ENCODE measurements around the gene ATP11B.

Gene ATP11B

GRCh38 chr3:182879031-182879611 is 85.8 kb downstream of the ATP11B start:
- no peak for DNase-seq
- in situ Hi-C loops (cut with HindIII; ENCODE audit: low pct_ligation_motif_present, low sequenced_read_pairs): no loop called here
- no peak overlapping the region for H3K4me3 ChIP-seq (ENCODE audit: low read depth, low read length)
- H3K27me3 ChIP-seq (replicated peaks): no peaks in the 10 kb centered on the region
- no peak overlapping the region for H3K27ac ChIP-seq
- H3K36me3 ChIP-seq (replicated peaks): peaks cover 13% of the 10 kb centered on the region
- TF ChIP-seq, protein P1, sequence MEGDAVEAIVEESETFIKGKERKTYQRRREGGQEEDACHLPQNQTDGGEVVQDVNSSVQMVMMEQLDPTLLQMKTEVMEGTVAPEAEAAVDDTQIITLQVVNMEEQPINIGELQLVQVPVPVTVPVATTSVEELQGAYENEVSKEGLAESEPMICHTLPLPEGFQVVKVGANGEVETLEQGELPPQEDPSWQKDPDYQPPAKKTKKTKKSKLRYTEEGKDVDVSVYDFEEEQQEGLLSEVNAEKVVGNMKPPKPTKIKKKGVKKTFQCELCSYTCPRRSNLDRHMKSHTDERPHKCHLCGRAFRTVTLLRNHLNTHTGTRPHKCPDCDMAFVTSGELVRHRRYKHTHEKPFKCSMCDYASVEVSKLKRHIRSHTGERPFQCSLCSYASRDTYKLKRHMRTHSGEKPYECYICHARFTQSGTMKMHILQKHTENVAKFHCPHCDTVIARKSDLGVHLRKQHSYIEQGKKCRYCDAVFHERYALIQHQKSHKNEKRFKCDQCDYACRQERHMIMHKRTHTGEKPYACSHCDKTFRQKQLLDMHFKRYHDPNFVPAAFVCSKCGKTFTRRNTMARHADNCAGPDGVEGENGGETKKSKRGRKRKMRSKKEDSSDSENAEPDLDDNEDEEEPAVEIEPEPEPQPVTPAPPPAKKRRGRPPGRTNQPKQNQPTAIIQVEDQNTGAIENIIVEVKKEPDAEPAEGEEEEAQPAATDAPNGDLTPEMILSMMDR (IDR thresholded peaks at IDR 0.05; ENCODE audit: low read depth, low read length, missing control alignments): no peak

DNA sequence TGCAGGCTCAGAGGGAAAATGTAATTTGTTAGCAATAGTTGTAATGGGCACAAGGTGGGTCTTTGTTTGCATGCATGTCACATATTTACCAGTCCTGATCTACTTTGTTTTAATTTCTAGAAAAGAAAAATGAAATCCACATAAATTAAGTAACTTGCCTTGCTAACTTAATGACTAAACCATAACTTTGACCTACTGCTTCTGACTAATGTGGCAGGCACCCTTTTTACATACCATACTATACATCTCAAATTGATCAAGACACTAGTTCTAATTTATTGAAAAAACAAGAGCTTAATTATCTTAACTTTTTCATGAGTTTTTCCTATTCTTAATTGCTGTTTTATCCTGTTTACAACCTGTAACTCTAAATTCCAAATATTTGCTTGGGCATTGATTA is 93.2 kb downstream of the ATP11B start:
- no peaks in the 10 kb centered on the region for H3K27me3 ChIP-seq (replicated peaks)
- DNase-seq: no peak
- H3K36me3 ChIP-seq (replicated peaks): peaks cover 14% of the 10 kb centered on the region
- TF ChIP-seq, protein P1 (IDR thresholded peaks at IDR 0.05; ENCODE audit: low read depth, low read length, missing control alignments): no peak
- in situ Hi-C loops (cut with HindIII; ENCODE audit: low pct_ligation_motif_present, low sequenced_read_pairs): no loop called here
- H3K27ac ChIP-seq: no peak overlapping the region
- no peak overlapping the region for H3K4me3 ChIP-seq (ENCODE audit: low read depth, low read length)

- Histone ChIP-seq H3K27me3 (replicated peaks) (no peaks in the 10 kb centered on the region), H3K36me3 (replicated peaks) (peaks cover 11% of the 10 kb centered on the region), H3K27ac (no peak overlapping the region), H3K4me3 (ENCODE audit: low read depth, low read length) (no peak overlapping the region)
- in situ Hi-C loops (cut with HindIII; ENCODE audit: low pct_ligation_motif_present, low sequenced_read_pairs): no loop called here
- TF ChIP-seq, protein P1 (IDR thresholded peaks at IDR 0.05; ENCODE audit: low read depth, low read length, missing control alignments): no peak
- DNase-seq: no peak
These were observed 96.8 kb downstream of the ATP11B start for GRCh38 chr3:182889948-182890629.

- DNase-seq: no peak
- in situ Hi-C loops (cut with HindIII; ENCODE audit: low pct_ligation_motif_present, low sequenced_read_pairs): no loop called here
These were observed 98.1 kb downstream of the ATP11B start for GRCh38 chr3:182891364-182891763.

DNA sequence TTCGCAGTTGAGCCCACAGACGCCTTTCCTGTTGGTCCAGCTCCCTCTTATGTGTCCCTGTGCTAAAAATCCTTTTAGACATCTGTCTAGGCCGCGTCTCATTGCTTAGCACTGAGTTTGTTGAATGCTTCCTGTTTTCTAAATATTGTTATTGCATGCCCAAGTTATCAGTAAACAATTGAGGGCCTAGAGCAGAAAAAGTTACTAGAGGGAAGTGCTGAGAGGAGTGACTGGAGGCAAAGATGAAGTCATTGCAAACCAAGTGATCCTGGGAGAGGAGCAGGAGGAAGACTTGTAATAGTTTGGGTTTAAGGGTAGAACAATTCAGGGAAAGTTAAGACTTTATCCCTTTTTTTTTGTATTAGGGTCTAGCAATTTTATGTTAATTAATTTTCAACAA is 98.9 kb downstream of the ATP11B start:
- Histone ChIP-seq H3K4me3 (ENCODE audit: low read depth, low read length) (no peak overlapping the region), H3K36me3 (replicated peaks) (peaks cover 11% of the 10 kb centered on the region), H3K27me3 (replicated peaks) (no peaks in the 10 kb centered on the region), H3K27ac (no peak overlapping the region)
- DNase-seq: no peak
- in situ Hi-C loops (cut with HindIII; ENCODE audit: low pct_ligation_motif_present, low sequenced_read_pairs): no loop called here
- TF ChIP-seq, protein P1 (IDR thresholded peaks at IDR 0.05; ENCODE audit: low read depth, low read length, missing control alignments): no peak

More at GRCh38 chr3:182891364-182891763, 98.1 kb downstream of the ATP11B start:
- no peaks in the 10 kb centered on the region for H3K27me3 ChIP-seq (replicated peaks)
- TF ChIP-seq, protein P1 (IDR thresholded peaks at IDR 0.05; ENCODE audit: low read depth, low read length, missing control alignments): no peak
- H3K36me3 ChIP-seq (replicated peaks): peaks cover 11% of the 10 kb centered on the region
- no peak overlapping the region for H3K27ac ChIP-seq
- no peak overlapping the region for H3K4me3 ChIP-seq (ENCODE audit: low read depth, low read length)
